HepG2 (cell line): ENCODE measurements around the gene SH3TC2. TPM values are rescaled to one million over a fixed set of nuclear protein-coding genes. Genes with fewer than 3 reads are reported as not detected.

Experiments used
- ATAC-seq: fragments of 200-7000 bp; cut with Tn5 transposase; 3 replicates; pipeline ENCODE4 v1.9.1; 2020; ENCODE audit warnings: mild to moderate bottlenecking, moderate library complexity
- BruUV-seq: library from RNA; stranded (reverse); fragments of 400-500 nt; replicated peaks from 2 replicates; lab custom pipeline; 2021; lab: Mats Ljungman, UMichigan
- CTCF ChIA-PET: fragments of 300-600 bp; formaldehyde crosslinking; extraction: SDS; loops from one replicate; lab custom pipeline; 2021; ENCODE audit warnings: low total read pairs, inconsistent platforms, low intra/inter-chr PET ratio; lab: Yijun Ruan, JAX
- POLR2A ChIA-PET: fragments of 350-600 bp; sonication (Branson Sonifier 250); formaldehyde crosslinking; loops from one replicate; lab custom pipeline; 2020; ENCODE audit warnings: antibody characterized with exemption, inconsistent platforms; lab: Yijun Ruan, JAX
- DNase-seq: peaks from one replicate; pipeline ENCODE4 v3.0.0-alpha.2; 2015; ENCODE audit warnings: low spot score
- FAIRE-seq: peaks from 3 replicates; lab custom pipeline; 2011; peaks lifted over from hg19 to GRCh38; lab: Jason Lieb, UNC
- H2AFZ ChIP-seq: one replicate; pipeline ENCODE4 v1.6.1; 2011; ENCODE audit warnings: low read length, inconsistent platforms
- H3K27ac ChIP-seq: fragments of 300-600 bp; 3 replicates; pipeline ENCODE4 v1.8.0; 2011; ENCODE audit warnings: mixed run types, mild to moderate bottlenecking, mixed read lengths, low read length, inconsistent platforms; ENCODE audit not compliant: insufficient read depth; ENCODE audit errors: extremely low read length
- H3K27me3 ChIP-seq, 2 experiments: fragments of 200-600 bp in 1 of 2; 2 replicates in 1 of 2; 3 replicates in 1 of 2; pipeline versions ENCODE4 v1.6.0 to v1.8.0; 2011; ENCODE audit warnings: low read length in 2 of 2, mild to moderate bottlenecking in 2 of 2, moderate library complexity in 2 of 2, inconsistent platforms in 1 of 2; ENCODE audit not compliant: insufficient read depth in 2 of 2, control insufficient read depth in 1 of 2
- H3K36me3 ChIP-seq, 2 experiments: fragments of 200-600 bp in 1 of 2; replicated peaks in 1 of 2; 2 replicates in 1 of 2; 3 replicates in 1 of 2; pipeline versions ENCODE4 v1.5.1 to v1.8.0; 2011; ENCODE audit warnings: low read length in 2 of 2, inconsistent platforms in 1 of 2; ENCODE audit not compliant: insufficient read depth in 2 of 2, control insufficient read depth in 1 of 2
- H3K4me1 ChIP-seq: 2 replicates; pipeline ENCODE4 v1.5.1; 2012; ENCODE audit warnings: low read length, inconsistent platforms; ENCODE audit not compliant: insufficient read depth
- H3K4me2 ChIP-seq: 2 replicates; pipeline ENCODE4 v1.6.0; 2011; ENCODE audit warnings: low read depth, low read length, inconsistent platforms
- H3K4me3 ChIP-seq, 3 experiments: fragments of 200-600 bp in 1 of 3; sonication (generic), shearing (Covaris generic) in 1 of 3; replicated peaks in 1 of 3; 2 replicates each; pipeline ENCODE4 v1.5.1; 2011 to 2016; ENCODE audit warnings: low read length in 3 of 3, inconsistent platforms in 2 of 3, low read depth in 2 of 3, mild to moderate bottlenecking in 2 of 3, control low read depth in 1 of 3, mixed read lengths in 1 of 3; ENCODE audit not compliant: insufficient read depth in 1 of 3
- H3K79me2 ChIP-seq: one replicate; pipeline ENCODE4 v1.6.1; 2011; ENCODE audit warnings: low read length, inconsistent platforms; ENCODE audit not compliant: insufficient read depth
- H3K9ac ChIP-seq: 2 replicates; pipeline ENCODE4 v1.6.0; 2011; ENCODE audit warnings: mild to moderate bottlenecking, low read depth, low read length, inconsistent platforms; ENCODE audit not compliant: insufficient read depth
- H3K9me3 ChIP-seq: 2 replicates; pipeline ENCODE4 v1.5.1; 2012; ENCODE audit warnings: mild to moderate bottlenecking, low read length
- H4K20me1 ChIP-seq: 2 replicates; pipeline ENCODE4 v1.6.0; 2011; ENCODE audit warnings: inconsistent platforms, mild to moderate bottlenecking, low read length, moderate library complexity; ENCODE audit not compliant: insufficient read depth
- GPBP1L1 ChIP-seq: sonication (generic); formaldehyde crosslinking; IDR thresholded peaks from 2 replicates; pipeline ENCODE4 v1.5.0; 2020; ENCODE audit warnings: mild to moderate bottlenecking, missing genetic modification reagents
- IRF2 ChIP-seq: IDR thresholded peaks from 2 replicates; pipeline ENCODE4 v1.6.1; 2018; ENCODE audit warnings: missing genetic modification reagents, missing compliant biosample characterization
- ISX ChIP-seq: sonication (generic); formaldehyde crosslinking; conservative IDR thresholded peaks from 2 replicates; pipeline ENCODE4 v1.5.0; 2020; ENCODE audit warnings: missing genetic modification reagents
- MAFF ChIP-seq: IDR thresholded peaks from 2 replicates; pipeline ENCODE4 v1.6.1; 2011; ENCODE audit warnings: low read depth, low read length, improper control_type of control experiment
- MIXL1 ChIP-seq: IDR thresholded peaks from 2 replicates; pipeline ENCODE4 v1.6.1; 2016
- RFXANK ChIP-seq: IDR thresholded peaks from 2 replicates; pipeline ENCODE4 v1.6.1; 2016
- SP140L ChIP-seq: sonication (generic); formaldehyde crosslinking; IDR thresholded peaks from 2 replicates; pipeline ENCODE4 v1.4.0; 2020; ENCODE audit warnings: missing genetic modification reagents, borderline replicate concordance
- SRSF4 ChIP-seq: fragments of 200-400 bp; formaldehyde crosslinking; IDR thresholded peaks from one replicate; pipeline ENCODE4 v1.6.1; 2018; ENCODE audit warnings: mild to moderate bottlenecking, low read depth, low read length, moderate library complexity; ENCODE audit not compliant: poor library complexity, severe bottlenecking
- TAF15 ChIP-seq: fragments of 200-400 bp; formaldehyde crosslinking; IDR thresholded peaks from one replicate; pipeline ENCODE4 v1.6.1; 2018; ENCODE audit warnings: mild to moderate bottlenecking, low read depth, low read length; ENCODE audit not compliant: poor library complexity, severe bottlenecking
- TFDP2 ChIP-seq: sonication (generic); formaldehyde crosslinking; IDR thresholded peaks from 2 replicates; pipeline ENCODE4 v1.4.0; 2020; ENCODE audit warnings: missing genetic modification reagents
- ZIK1 ChIP-seq: sonication (generic); formaldehyde crosslinking; IDR thresholded peaks from 2 replicates; pipeline ENCODE4 v1.5.0; 2020; ENCODE audit warnings: mild to moderate bottlenecking, low read depth, missing genetic modification reagents, borderline replicate concordance
- ZNF350 ChIP-seq: sonication (generic); formaldehyde crosslinking; IDR thresholded peaks from 2 replicates; pipeline ENCODE4 v1.4.0; 2020; ENCODE audit warnings: mild to moderate bottlenecking, low read depth, missing genetic modification reagents, borderline replicate concordance
- ZNF530 ChIP-seq: sonication (generic); formaldehyde crosslinking; IDR thresholded peaks from 2 replicates; pipeline ENCODE4 v1.5.0; 2020; ENCODE audit warnings: low read depth, mild to moderate bottlenecking, missing genetic modification reagents
- ZNF549 ChIP-seq: sonication (generic); formaldehyde crosslinking; IDR thresholded peaks from 2 replicates; pipeline ENCODE4 v1.5.0; 2020; ENCODE audit warnings: missing genetic modification reagents
- ZNF703 ChIP-seq: sonication (generic); formaldehyde crosslinking; IDR thresholded peaks from 2 replicates; pipeline ENCODE4 v1.5.1; 2020; ENCODE audit warnings: missing genetic modification reagents, mild to moderate bottlenecking, moderate library complexity, borderline replicate concordance
- ZNF737 ChIP-seq: sonication (generic); formaldehyde crosslinking; IDR thresholded peaks from 2 replicates; pipeline ENCODE4 v1.5.0; 2020; ENCODE audit warnings: missing genetic modification reagents, mild to moderate bottlenecking, borderline replicate concordance
- ZNF749 ChIP-seq: sonication (generic); formaldehyde crosslinking; IDR thresholded peaks from 2 replicates; pipeline ENCODE4 v1.8.0; 2022; ENCODE audit warnings: mild to moderate bottlenecking, missing genetic modification reagents, moderate library complexity, borderline replicate concordance
- WGBS: methylation state at CpG from one replicate; pipeline ENCODE4 v1.1.6; 2017; ENCODE audit warnings: low lambda C conversion rate; 5-methylcytosine and 5-hydroxymethylcytosine counted together
- in situ Hi-C: cut with HindIII; loops from 2 replicates; pipeline ENCODE4 v1.10.0; 2017; ENCODE audit warnings: low pct_unique_long_range_greater_than_20kb; ENCODE audit not compliant: extremely low pct_ligation_motif_present
- intact Hi-C: fragments of 100-400 bp; cut with micrococcal nuclease; formaldehyde crosslinking; loops from one replicate; pipeline ENCODE4 v1.10.0; 2022; ENCODE audit not compliant: unreplicated experiment
- polyA plus RNA-seq, 8 experiments: library from polyadenylated mRNA; depleted of rRNA in 3 of 8; stranded (reverse) in 7 of 8; unstranded in 1 of 8; fragments of >200 nt; fragmentation: Illumina TruSeq in 4 of 8; extraction: Trizol in 4 of 8; gene quantifications; 2 replicates each; pipeline versions ENCODE4 v1.2.1 to v1.2.3, GENCODE V29; 2011 to 2016; ENCODE audit warnings: low read depth in 4 of 8, missing spikeins in 1 of 8, mixed read lengths in 1 of 8; ENCODE audit not compliant: insufficient read depth in 1 of 8
- total RNA-seq, 5 experiments: library from RNA; depleted of rRNA; stranded (reverse); fragments of >200 nt; fragmentation: Illumina TruSeq; extraction: Trizol; gene quantifications; 2 replicates each; pipeline ENCODE4 v1.2.3, GENCODE V29; 2016; ENCODE audit warnings: low read depth in 1 of 5

SH3TC2 gene
- total and polyA plus RNA-seq, 2 of the 13 experiments (the other 11 are each of a cell fraction or from before 2014, with no cell fraction given), result 0.34 to 0.71 TPM

- TF ChIP-seq MAFF, result peak; percentile 51; the same call in 1 of the 2 replicates
- no peak for TF ChIP-seq ZNF703 (CRISPR knock-in tag)
These were observed 89.4 kb downstream of the SH3TC2 start (continued) for GRCh38 chr5:148973455-148973854.

DNA sequence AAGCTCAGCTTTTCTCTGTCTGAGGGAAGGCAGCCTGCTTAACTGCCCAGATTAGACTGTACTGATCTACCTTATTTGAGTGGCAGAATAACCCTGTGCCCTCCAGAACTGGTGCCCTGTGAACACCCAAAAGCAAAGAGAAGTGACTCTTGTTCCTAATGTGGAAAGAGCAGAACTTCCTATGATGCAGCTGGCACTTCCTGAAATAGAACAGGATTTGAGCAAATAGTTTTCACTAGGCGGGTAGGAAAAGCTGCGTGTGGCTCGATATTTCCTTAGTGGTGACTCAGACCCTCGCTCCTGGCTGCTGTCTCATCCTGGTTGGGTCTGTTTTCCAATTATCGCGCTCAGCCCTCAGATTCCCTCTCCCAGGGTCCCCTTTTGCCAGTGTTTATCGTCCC is 89.9 kb downstream of the SH3TC2 start:
- DNase-seq, result peak; percentile 13
- Histone ChIP-seq H4K20me1 (no peaks in the 10 kb centered on the region), H3K27me3 (no peaks in the 10 kb centered on the region; a peak in 1 of 5 replicates), H3K36me3 (no peaks in the 10 kb centered on the region), H3K9ac (no peak overlapping the region), H3K9me3 (no peaks in the 10 kb centered on the region)
- POLR2A ChIA-PET, result no interaction called here
- in situ Hi-C loops, result no loop called here
- no peak for ATAC-seq
- BruUV-seq, result no TSS peak
- TF ChIP-seq ZNF530, result no peak
- TF ChIP-seq, all 625 proteins: peak for 0
- FAIRE-seq, result no peak
- Histone ChIP-seq H2AFZ (no peak overlapping the region), H3K4me2 (no peak overlapping the region), H3K4me3 (no peak overlapping the region), H3K4me1 (peaks cover 4% of the 10 kb centered on the region; the same call in 1 of the 2 replicates), H3K27ac (no peak overlapping the region), H3K79me2 (no peaks in the 10 kb centered on the region)
- intact Hi-C loops, result no loop called here
- WGBS, result 25% methylated on average over 7 of the region's 7 CpGs
- CTCF ChIA-PET, result no interaction called here

DNA sequence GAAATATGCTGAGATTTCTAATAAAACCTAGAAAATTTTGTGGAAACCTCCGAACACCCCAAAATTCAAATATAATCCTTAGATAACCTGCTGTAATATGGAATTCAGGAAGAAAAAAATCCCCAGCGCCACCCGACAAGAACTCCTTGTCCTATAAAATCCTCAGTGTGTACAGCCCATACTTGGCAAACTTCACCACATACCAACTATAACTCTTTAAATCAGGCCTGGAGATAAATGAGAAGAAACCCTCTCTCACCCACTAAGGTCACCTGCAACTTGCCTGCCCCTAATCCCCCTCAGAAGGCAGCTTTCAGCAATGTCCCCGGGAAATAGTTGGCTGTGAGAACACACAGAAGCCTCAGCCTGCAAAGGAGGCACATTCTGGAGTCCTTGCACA is 90.5 kb downstream of the SH3TC2 start:
- no peak for DNase-seq
- ChIA-PET POLR2A (no interaction called here), CTCF (no interaction called here)
- no TSS peak for BruUV-seq
- peaks cover 10% of the 10 kb centered on the region; the same call in 1 of the 2 replicates for H3K4me1 ChIP-seq
- H3K79me2 ChIP-seq, result no peaks in the 10 kb centered on the region
- in situ Hi-C loops (no loop called here), intact Hi-C loops (no loop called here)
- H3K4me2 ChIP-seq, result no peak overlapping the region
- no peak overlapping the region for H2AFZ ChIP-seq
- FAIRE-seq, result no peak
- no peak overlapping the region for H3K4me3 ChIP-seq
- ATAC-seq, result no peak
- WGBS, result 52% methylated on average over 4 of the region's 4 CpGs
- no peaks in the 10 kb centered on the region for H4K20me1 ChIP-seq
- H3K9me3 ChIP-seq, result no peaks in the 10 kb centered on the region
- no peaks in the 10 kb centered on the region; a peak in 1 of 5 replicates for H3K27me3 ChIP-seq
- no peak overlapping the region for H3K27ac ChIP-seq
- no peaks in the 10 kb centered on the region for H3K36me3 ChIP-seq
- no peak overlapping the region for H3K9ac ChIP-seq
- no peak for TF ChIP-seq SP140L
- no peak for TF ChIP-seq IRF2 (CRISPR knock-in tag)
- no peak for TF ChIP-seq MIXL1 (CRISPR knock-in tag)
- no peak for TF ChIP-seq ZNF549 (CRISPR knock-in tag)
- TF ChIP-seq SRSF4, result no peak
- TF ChIP-seq ZNF749 (CRISPR knock-in tag), result no peak
- TF ChIP-seq ISX (CRISPR knock-in tag), result no peak
- no peak for TF ChIP-seq ZNF737
- TF ChIP-seq GPBP1L1 (CRISPR knock-in tag), result no peak
- TF ChIP-seq TFDP2 (CRISPR knock-in tag), result no peak
- TF ChIP-seq TAF15, result no peak
- no peak for TF ChIP-seq ZIK1 (CRISPR knock-in tag)
- no peak for TF ChIP-seq RFXANK (CRISPR knock-in tag)
- no peak for TF ChIP-seq ZNF350
